M059J (cell line): ENCODE results near the gene LIMS4. TPM values are rescaled to one million over a fixed set of nuclear protein-coding genes. Genes with fewer than 3 reads are reported as not detected.

Experiments
- total RNA-seq: library from RNA; depleted of rRNA; stranded (reverse); fragments of >200 nt; shearing (Covaris generic); gene quantifications from 2 replicates; pipeline ENCODE4 v1.2.3, GENCODE V29; 2014; rRNA removed

Gene LIMS4
- total RNA-seq, 1 experiment from 2014 or later: 0.76 TPM

Other genes starting within 250 kb of the LIMS4 start
- gene RGPD6, start 104.4 kb upstream of the LIMS4 start, total RNA-seq: 10.4 and 13.3 TPM in 2 replicates
- 68.2 and 82.4 TPM in 2 replicates for gene BUB1, start 205.2 kb upstream of the LIMS4 start, total RNA-seq